ENCODE data around the gene BRIX1. TPM values are rescaled to one million over a fixed set of nuclear protein-coding genes. Genes with fewer than 3 reads are reported as not detected.

Gene BRIX1
- total and polyA plus RNA-seq, 2 donors (not counting 1 experiment from before 2014, with no cell fraction given) = 42.3 to 46.9 TPM

GRCh38 chr5:34868791-34869190 lies 46.7 kb upstream of the BRIX1 start:
- H2AFZ ChIP-seq (ENCODE audit: low read length) = no peak overlapping the region
- no peak overlapping the region for H3K4me2 ChIP-seq (ENCODE audit: extremely low read depth, insufficient read depth, low read length)
- no peaks in the 10 kb centered on the region for H3K27me3 ChIP-seq (ENCODE audit: control insufficient read depth, insufficient read depth, low read length)
- no peak overlapping the region for H3K9ac ChIP-seq (ENCODE audit: insufficient read depth, low read length)
- no peaks in the 10 kb centered on the region for H3K4me1 ChIP-seq (ENCODE audit: control insufficient read depth, extremely low read depth, insufficient read depth, low read length)
- TF ChIP-seq CTCF (conservative IDR thresholded peaks at IDR 0.05 in 1 of 2, IDR thresholded peaks at IDR 0.05 in 1 of 2; ENCODE audit: low read depth in 1 of 2, low read length in 2 of 2) (no peak), EZH2 (IDR thresholded peaks at IDR 0.05; ENCODE audit: low read length, missing control alignments) (no peak)
- H3K4me3 ChIP-seq (replicated peaks in 1 of 4; ENCODE audit: control extremely low read depth in 1 of 4, insufficient read depth in 1 of 4, low read depth in 3 of 4, low read length in 4 of 4) = no peak overlapping the region
- no peaks in the 10 kb centered on the region for H3K36me3 ChIP-seq (ENCODE audit: control insufficient read depth, insufficient read depth, low read length)
- H3K79me2 ChIP-seq (ENCODE audit: control insufficient read depth, insufficient read depth, low read length) = no peaks in the 10 kb centered on the region
- no peaks in the 10 kb centered on the region for H4K20me1 ChIP-seq (ENCODE audit: control insufficient read depth, extremely low read depth, insufficient read depth, low read length)
- no peak overlapping the region for H3K27ac ChIP-seq (ENCODE audit: insufficient read depth, low read length)
- DNase-seq (ENCODE audit: low read depth in 2 of 2) = no peak
- H3K9me3 ChIP-seq (ENCODE audit: control insufficient read depth, insufficient read depth, low read depth, low read length) = no peaks in the 10 kb centered on the region

GRCh38 chr5:34869256-34869655 lies 46.3 kb upstream of the BRIX1 start:
- no peak for DNase-seq (ENCODE audit: low read depth in 2 of 2)
- Histone ChIP-seq H3K4me1 (ENCODE audit: control insufficient read depth, extremely low read depth, insufficient read depth, low read length) (no peaks in the 10 kb centered on the region), H3K9me3 (ENCODE audit: control insufficient read depth, insufficient read depth, low read depth, low read length) (no peaks in the 10 kb centered on the region), H3K36me3 (ENCODE audit: control insufficient read depth, insufficient read depth, low read length) (no peaks in the 10 kb centered on the region), H3K4me3 (replicated peaks in 1 of 4; ENCODE audit: control extremely low read depth in 1 of 4, insufficient read depth in 1 of 4, low read depth in 3 of 4, low read length in 4 of 4) (no peak overlapping the region), H3K79me2 (ENCODE audit: control insufficient read depth, insufficient read depth, low read length) (no peaks in the 10 kb centered on the region), H3K27me3 (ENCODE audit: control insufficient read depth, insufficient read depth, low read length) (no peaks in the 10 kb centered on the region), H3K9ac (ENCODE audit: insufficient read depth, low read length) (no peak overlapping the region), H3K27ac (ENCODE audit: insufficient read depth, low read length) (no peak overlapping the region), H4K20me1 (ENCODE audit: control insufficient read depth, extremely low read depth, insufficient read depth, low read length) (no peaks in the 10 kb centered on the region), H3K4me2 (ENCODE audit: extremely low read depth, insufficient read depth, low read length) (no peak overlapping the region), H2AFZ (ENCODE audit: low read length) (no peak overlapping the region)
- no peak for TF ChIP-seq CTCF (conservative IDR thresholded peaks at IDR 0.05 in 1 of 2, IDR thresholded peaks at IDR 0.05 in 1 of 2; ENCODE audit: low read depth in 1 of 2, low read length in 2 of 2)
- no peak for TF ChIP-seq EZH2 (IDR thresholded peaks at IDR 0.05; ENCODE audit: low read length, missing control alignments)

GRCh38 chr5:34870382-34870781 lies 45.1 kb upstream of the BRIX1 start:
- no peaks in the 10 kb centered on the region for H3K27me3 ChIP-seq (ENCODE audit: control insufficient read depth, insufficient read depth, low read length)
- H3K79me2 ChIP-seq (ENCODE audit: control insufficient read depth, insufficient read depth, low read length) = no peaks in the 10 kb centered on the region
- no peak overlapping the region for H3K9ac ChIP-seq (ENCODE audit: insufficient read depth, low read length)
- TF ChIP-seq CTCF (conservative IDR thresholded peaks at IDR 0.05 in 1 of 2, IDR thresholded peaks at IDR 0.05 in 1 of 2; ENCODE audit: low read depth in 1 of 2, low read length in 2 of 2) = no peak
- TF ChIP-seq EZH2 (IDR thresholded peaks at IDR 0.05; ENCODE audit: low read length, missing control alignments) = no peak
- H3K4me1 ChIP-seq (ENCODE audit: control insufficient read depth, extremely low read depth, insufficient read depth, low read length) = no peaks in the 10 kb centered on the region
- no peak overlapping the region for H3K4me3 ChIP-seq (replicated peaks in 1 of 4; ENCODE audit: control extremely low read depth in 1 of 4, insufficient read depth in 1 of 4, low read depth in 3 of 4, low read length in 4 of 4)
- no peaks in the 10 kb centered on the region for H4K20me1 ChIP-seq (ENCODE audit: control insufficient read depth, extremely low read depth, insufficient read depth, low read length)
- H3K27ac ChIP-seq (ENCODE audit: insufficient read depth, low read length) = no peak overlapping the region
- H2AFZ ChIP-seq (ENCODE audit: low read length) = no peak overlapping the region
- H3K9me3 ChIP-seq (ENCODE audit: control insufficient read depth, insufficient read depth, low read depth, low read length) = no peaks in the 10 kb centered on the region
- DNase-seq (ENCODE audit: low read depth in 2 of 2) = no peak
- H3K36me3 ChIP-seq (ENCODE audit: control insufficient read depth, insufficient read depth, low read length) = no peaks in the 10 kb centered on the region
- no peak overlapping the region for H3K4me2 ChIP-seq (ENCODE audit: extremely low read depth, insufficient read depth, low read length)
